Astrocyte of the hippocampus (primary cell): ENCODE results near the gene LPCAT4.
"Not testable (repeated sequence)": the region's sequence is repeated elsewhere in the genome, so short reads cannot be mapped to it uniquely, and the experiment has no call there.

Experiments used
- DNase-seq: peaks from one replicate; pipeline ENCODE4 v3.0.0; 2011; ENCODE audit warnings: low read depth, low spot score

LPCAT4 gene, protein sequence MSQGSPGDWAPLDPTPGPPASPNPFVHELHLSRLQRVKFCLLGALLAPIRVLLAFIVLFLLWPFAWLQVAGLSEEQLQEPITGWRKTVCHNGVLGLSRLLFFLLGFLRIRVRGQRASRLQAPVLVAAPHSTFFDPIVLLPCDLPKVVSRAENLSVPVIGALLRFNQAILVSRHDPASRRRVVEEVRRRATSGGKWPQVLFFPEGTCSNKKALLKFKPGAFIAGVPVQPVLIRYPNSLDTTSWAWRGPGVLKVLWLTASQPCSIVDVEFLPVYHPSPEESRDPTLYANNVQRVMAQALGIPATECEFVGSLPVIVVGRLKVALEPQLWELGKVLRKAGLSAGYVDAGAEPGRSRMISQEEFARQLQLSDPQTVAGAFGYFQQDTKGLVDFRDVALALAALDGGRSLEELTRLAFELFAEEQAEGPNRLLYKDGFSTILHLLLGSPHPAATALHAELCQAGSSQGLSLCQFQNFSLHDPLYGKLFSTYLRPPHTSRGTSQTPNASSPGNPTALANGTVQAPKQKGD

DNA sequence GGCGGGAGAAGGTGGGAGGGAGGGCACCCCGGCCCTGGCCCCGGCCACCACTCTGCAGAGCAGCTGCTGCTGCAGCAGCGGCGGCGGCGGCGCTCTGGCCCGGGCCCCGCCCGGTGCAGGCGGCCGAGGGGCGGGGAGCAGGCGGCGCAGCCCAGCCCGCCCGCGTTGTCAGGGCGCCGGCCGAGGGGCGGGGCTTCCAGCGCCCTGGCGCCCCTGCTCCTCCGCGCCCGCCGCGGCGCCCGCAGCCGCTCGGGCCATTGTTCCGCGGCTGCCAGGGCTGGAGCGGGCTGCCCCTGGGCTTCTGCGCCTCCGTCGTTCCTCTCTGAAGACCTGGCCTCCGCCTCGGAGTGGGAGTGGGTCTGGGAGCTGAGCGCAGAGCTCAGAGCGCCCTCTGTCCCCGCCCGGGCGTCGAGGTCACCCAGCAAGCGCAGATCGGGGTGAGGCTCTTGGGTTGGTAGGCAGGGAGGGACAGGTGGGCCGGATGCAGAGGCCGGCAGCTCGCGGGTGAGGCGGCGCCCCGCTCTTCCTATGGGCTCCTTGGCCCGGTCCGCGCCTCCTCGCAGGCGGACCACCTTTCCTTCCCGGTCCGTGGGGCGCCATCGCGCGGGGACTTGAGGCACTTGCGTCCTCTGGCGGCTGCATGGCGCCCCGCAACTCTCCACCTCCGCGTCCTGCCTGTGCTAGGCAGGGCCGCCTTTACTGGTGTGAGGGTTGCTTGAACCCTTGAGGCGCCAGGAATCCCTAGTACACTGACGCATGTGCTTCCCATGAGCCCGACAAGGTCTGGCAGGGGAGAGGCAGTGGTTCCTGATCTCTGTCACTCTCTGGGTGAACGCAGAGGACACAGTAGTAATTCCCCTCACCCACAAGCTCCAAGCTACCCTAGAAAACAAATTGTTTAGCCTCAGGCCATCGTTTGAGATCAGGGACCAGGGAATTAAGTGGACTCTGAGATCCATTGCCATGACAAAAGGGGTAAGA is at the start of gene LPCAT4:
LPCAT4 (minus strand) TSS at position 96 of the 981 bp plus-strand sequence. CDS start 96 bp downstream, outside the sequence.
- DNase-seq = peak; percentile 94

DNA sequence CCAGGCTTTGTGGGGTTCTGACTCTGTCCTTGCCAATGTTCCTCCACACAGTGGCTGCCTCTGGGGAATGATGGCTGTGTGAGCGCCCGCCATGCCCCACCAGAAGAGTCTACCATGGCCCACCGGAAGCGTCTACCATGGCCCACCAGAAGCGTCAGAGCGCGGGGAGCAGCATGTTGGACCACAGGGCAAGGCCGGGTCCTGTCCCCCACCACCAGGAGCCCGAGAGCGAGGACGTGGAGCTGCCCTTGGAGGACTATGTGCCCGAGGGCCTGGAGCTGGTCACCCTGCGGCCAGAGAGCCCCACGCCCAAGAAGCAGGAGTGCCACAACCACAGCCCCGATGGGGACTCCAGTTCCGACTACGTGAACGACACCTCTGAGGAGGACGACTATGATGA is 42.5 kb upstream of the LPCAT4 start:
- DNase-seq = not testable (repeated sequence)

DNA sequence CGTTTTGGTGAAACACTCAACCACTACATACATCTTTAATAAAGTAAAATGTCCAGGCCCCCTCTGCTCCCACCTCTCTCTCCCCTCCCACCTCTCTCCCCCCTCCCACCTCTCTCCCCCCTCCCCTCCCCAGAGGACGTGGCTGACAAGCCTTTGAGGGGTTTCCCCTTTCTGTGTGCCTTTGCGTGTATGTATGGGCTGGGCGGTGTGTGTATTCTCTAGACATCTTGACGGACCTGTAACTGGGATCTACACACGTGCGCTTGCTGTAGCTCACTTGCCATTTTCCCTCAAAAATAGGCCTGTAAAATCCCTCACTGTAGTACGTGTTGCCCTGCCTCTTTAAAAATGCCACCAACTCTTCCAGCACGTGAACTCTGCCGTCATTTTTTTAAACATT is 42.0 kb upstream of the LPCAT4 start:
- not testable (repeated sequence) for DNase-seq

DNA sequence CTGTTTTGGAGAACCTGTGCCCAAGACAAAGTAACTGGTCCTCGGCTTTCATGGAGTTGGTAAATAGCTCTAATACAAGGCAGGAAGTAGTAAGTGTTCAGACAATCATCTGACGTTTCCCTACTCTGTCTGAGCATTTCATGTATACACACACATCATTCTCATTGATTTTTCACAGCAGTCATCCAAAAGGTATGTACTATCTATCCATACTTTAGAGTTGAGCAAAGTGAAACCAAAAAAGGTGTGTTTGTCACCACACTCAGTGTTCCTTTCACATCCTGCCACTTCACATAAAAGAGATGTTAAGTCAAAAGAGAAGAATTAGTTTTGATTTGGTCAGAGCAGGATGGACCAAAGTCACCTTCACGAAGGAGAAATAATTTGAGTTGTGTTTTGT is 36.9 kb upstream of the LPCAT4 start:
- not testable (repeated sequence) for DNase-seq

DNA sequence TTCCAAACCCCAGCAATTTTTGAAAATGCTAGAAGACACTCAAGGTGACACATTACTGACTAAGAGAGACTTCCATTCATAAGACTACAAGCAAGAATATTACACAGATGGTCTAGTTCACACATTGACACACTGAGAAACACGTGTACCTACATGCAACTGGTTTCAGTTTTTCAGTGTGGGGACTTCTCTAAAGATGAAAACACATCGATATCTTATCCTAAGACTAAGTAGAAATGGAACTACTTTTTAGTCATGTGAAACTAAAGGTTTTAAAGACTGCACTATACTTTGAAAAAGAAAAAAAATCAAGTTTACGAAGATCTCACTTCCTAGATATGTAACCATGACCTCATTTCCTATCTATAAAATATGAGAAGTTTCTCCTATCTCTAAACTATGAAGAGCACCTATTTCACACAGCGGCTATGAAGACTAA is 36.2 kb upstream of the LPCAT4 start:
- not testable (repeated sequence) for DNase-seq

DNA sequence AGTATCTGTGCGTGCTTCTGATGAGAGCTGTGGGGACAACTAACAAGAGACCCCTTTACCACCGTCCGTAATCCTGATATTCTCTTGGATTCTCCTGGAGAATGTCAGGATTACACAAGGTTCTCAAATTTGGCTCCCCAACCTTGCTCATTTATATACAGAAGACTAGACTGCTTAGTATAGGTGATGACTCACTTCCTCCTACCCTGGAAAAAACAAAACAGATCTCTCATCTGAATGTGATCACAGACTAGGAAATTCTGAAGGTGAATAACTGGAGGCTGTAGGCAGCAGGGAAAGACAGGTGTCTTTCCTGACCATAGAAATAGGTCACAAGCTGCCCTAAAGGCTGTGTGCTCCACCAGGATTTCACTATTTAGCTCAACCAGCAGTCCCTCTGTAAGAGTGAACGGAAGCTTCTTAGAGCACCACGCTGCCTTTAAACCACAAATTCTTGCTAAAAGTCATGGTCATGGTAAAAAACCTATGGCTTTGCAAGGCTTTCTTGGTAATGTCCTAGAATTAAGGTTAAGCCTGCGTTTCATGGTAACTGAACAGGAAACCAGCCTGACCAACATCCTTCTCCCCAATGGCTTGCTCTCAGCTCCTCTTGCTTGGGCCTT is 30.8 kb upstream of the LPCAT4 start:
- not testable (repeated sequence) for DNase-seq

DNA sequence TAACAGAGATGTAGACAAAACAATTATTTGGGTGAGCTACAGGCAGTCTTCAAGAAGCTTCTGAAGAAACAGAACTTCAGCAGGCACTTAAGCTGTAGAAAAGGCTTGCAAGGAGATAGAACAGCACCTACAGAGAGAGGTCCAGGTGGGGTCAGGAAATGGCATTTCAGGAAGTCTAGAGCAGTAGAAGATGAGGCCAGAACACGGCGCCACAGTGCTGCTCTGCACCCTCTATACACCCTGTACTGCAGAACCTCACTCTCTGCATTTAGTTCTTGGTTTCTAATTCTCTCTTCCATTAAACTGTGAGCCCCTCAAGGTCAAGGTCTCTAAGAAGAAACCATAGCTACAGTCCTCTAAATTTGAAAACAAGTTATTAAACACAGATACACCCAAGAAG is 26.0 kb upstream of the LPCAT4 start:
- not testable (repeated sequence) for DNase-seq

DNA sequence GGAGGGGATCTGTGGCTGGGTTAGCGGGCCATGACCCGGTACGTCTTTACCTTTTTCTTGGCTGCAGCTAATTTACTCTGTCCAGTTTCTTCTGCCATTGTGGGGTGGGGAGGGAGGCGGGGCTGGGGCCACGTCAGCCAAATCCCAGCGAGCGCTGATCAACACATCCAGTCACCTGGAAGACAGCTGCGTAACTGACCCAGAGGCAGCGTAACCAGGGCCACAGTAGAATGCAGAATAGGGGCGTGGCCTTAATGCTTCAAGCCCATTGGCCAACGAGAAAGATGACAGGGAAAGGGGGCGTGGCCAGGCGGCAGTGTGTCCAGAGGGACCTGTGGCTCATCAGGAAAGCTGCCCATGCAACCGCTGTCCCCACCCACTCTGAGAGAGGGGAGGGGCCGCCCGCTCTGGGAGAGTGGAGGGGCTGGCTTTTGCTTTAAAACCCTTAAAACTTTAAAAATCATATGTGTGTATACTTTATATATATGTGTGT is 22.6 kb upstream of the LPCAT4 start:
- DNase-seq = not testable (repeated sequence)

DNA sequence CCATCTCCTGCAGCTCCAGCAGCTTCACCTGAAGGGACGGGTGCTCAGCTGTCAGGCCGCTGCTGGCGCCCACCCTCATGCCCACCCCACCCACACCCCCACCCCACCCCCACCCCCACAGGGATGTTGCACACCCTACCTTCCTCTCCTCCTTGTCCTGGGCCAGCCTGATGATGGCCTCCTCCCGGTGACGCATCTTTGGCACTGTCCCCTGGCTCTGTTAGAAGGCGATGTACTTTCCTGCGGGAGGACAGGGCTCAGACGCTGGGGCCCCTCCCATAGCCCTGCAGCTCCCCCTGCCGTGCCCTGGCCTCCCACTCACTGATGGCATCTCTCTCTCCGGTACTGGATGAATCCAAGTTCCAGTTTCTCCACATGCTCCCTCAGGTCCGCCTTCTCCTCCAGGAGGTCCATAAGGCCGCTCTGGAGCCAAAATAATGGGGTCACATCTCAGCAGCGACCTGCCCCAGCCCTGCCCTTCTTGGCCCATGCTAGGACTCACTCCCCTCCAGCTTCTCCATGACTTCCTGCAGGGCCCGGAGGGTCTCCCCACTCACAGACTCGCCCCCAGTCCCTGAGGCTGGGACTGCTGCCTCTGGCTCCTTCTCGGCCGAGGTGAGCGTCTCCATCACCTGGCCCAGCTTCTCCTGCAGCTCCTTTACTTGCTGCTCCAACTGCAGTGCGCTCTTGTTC is 15.0 kb upstream of the LPCAT4 start:
- DNase-seq = not testable (repeated sequence)

DNA sequence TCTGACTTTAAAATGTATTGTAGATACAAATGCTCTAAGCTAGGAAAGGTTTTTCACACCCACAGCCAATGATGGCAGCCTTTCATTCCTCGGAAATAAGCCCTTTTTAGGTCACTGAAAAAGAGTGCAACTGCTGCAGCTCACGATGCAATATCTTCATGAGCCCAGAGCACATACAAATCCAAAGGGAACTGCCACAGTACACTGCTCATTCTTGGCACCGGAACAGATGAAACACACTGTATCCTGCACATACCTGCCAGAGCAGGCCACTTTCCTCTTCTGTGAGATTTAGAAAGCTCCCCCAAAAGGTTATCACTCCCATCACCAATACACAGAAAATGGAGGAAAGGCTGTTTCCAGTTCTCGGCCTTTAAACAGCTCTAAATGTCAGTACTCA is 13.5 kb upstream of the LPCAT4 start:
- not testable (repeated sequence) for DNase-seq

DNA sequence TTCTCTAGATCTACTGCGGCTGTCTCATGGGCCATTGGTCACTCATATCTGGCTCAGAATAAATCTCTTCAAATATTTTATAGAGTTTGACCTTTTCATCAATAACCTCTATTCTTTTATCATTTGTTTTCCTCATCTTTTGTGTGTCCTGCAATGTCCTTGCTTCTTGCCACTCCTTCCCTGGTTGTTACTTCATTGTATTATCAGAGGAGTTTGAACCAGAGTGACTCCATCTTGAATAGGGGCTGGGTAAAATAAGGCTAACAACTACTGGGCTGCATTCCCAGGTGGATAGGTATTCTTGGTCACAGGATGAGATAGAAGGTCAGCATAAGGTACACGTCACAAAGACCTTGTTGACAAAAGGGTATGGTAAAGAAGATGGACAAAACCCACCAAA is 9.9 kb upstream of the LPCAT4 start:
- no peak for DNase-seq

DNA sequence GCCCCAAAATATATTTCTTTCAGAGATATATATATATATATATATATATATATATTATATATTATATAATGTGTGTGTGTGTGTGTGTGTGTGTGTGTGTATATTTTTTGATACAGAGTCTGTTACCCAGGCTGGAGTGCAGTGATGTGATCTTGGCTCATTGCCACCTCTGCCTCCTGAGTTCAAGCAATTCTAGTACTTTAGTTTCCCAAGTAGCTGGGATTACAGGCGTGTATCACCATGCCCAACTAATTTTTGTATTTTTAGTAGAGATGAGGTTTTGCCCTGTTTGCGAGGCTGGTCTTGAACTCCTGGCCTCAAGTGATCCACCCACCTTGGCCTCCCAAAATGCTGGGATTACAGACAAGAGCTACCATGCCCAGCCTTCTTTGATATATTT is 8.5 kb upstream of the LPCAT4 start:
- DNase-seq = not testable (repeated sequence)

DNA sequence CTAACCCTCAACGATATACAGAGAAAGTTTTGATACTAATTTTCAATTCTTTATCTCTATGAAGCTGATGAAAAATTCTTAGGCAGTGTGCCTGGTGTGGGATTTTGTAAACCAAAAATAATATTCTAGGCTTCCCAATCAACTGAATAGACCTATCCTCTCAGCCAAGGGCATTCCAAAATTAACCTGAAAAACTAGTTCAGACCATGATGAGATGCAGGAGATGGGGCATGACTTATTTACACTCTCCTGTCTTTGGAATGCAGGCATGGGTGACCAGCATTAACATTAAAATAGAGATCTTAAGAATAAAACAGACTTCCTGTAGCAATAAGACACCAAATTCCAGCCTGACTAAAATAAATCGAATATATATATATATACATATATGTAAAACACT is 7.8 kb upstream of the LPCAT4 start:
- no peak for DNase-seq

DNA sequence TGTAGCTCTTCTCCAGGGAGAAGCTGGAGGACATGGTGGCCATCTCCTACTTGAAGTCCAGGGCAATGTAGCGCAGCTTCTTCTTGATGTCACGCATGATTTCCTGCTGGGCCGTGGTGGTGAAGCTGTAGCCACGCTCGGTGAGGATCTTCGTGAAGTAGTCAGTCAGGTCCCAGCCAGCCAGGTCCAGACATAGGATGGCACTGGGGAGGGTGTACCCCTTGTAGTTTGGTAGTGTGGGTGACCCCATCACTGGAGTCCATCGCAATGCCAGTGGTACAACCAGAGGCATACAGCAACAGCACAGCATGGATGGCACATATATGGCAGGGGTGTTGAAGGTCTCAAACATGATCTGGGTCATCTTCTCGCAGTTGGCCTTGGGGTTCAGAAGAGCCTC is 7.0 kb upstream of the LPCAT4 start:
- DNase-seq = no peak

DNA sequence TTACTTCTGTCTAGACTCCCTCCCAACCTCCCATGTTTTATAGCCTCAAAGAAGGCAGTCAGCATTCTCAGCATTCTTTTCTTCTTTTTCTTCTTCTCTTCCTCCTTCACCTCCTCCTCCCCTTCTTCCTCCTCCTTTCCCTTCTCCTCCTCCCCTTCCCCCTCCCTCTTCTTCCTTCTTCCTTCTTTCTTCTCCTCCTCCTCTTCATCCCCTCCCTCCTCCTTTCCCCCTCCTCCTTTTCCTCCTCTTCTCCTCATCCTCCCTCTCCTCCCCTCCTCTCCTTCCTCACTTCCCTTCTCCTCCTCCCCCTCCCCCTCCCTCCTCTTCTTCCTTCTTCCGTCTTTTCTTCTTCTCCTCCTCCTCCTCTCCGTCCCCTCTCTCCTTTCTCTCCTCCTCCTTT is 3.6 kb upstream of the LPCAT4 start:
- DNase-seq = no peak

DNA sequence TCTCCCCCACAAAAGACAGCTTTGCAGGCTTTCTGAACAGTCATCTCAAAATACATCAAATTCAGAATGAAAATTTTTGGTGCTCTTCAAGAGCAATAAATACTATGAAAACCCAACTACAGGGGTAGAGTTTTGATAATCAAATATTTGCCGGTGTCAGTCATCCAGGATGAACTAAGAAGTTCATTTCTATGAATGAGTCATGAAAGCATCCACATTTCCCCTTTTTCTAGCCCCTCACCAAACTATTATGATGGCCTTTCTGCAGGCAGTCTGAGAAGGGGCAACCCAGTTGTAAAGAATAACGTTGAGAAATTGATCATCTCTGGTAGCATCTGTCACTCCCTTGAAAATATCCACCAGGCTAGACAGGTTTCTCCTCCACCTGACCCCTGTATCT is 3.1 kb upstream of the LPCAT4 start:
- DNase-seq = no peak

DNA sequence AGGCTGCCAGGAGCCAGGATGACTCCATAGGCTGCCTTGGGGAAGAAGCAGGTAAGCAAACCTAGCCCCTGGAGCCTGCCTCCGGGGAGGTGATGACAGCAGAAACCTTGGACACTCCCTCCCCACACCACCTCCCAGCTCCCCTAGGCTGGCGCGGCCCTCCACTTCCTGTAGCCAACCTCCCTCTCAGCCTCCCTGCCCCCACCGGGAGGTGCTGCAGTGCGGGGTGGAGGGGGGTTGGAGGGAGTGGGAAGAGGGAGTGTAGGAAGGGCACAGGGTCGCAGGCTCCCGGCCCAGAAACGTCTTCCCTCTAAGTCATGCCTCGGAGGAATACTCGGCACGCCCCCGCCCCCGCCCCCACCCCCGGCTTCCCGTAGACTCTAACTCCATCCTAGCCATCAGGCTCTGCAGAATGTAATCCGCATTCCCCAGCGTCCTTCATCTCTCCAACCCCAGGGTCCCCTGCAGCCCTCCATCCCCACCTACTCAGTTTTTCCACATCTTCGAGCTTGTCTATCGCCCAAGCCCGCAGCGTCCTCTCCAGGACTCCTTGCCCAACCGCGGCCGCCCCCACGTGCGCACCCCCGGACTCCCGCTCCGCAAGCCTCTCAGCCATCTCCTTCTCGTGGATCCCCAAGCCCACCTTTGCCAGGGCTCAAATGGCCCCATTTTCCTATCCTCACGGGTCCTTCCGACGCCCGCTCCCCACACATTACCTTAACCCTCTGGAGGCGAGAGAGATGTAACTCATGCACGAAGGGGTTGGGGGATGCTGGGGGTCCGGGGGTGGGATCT is 528 bp downstream of the LPCAT4 start:
- peak; percentile 61 for DNase-seq

DNA sequence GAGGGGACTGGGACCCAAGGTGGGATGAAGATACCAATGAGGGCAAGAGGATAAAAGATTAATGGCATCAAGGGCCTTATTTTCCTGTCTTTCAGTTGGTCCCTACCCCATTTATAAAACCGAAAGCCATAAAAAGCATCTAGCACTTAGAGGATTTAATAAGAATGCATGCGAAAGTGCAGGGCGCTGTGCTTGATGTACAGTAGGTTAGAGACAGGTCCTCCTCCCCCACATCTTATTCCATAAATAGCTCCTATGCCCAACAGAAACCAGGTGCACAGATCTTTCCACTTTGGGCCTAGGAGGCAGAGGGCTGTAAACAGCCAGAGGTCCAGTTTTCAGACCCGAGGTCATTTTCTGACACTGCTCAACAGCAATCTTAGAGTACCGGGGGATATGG is 1.2 kb downstream of the LPCAT4 start:
- no peak for DNase-seq

DNA sequence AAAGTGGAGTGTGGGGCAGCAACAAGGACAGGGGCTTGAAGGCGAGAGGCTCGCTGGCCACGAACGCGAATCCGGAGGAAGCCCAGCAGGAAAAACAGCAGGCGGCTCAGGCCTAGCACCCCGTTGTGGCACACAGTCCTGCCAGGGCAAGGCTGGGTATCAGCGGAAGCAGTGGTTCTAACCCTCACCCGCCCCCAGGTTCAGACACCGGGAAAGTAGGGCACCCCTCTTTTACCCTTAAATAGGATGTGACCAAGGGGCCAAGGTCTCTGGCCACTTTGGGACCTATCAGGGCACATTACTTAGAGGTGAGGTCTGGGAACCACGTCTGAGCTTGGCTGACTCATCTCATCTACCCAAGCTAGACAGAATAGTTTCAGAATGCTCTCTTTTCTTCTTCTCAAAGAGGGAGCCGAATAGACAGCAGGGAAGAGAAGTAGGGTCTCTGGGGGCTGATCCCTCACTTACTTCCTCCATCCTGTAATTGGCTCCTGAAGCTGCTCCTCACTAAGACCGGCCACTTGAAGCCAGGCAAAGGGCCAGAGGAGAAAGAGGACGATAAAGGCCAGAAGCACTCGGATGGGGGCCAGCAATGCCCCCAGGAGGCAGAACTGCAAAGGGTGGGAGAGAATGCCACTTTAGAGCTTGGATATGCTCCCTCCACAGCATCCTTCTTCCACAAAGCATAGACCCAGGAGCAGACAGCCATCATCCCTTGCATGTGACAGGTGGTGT is 1.7 kb downstream of the LPCAT4 start:
- peak; percentile 21 for DNase-seq
